HG03378 (cell line): ENCODE data around the gene KCTD2.
"Not testable (repeated sequence)": the region's sequence is repeated elsewhere in the genome, so short reads cannot be mapped to it uniquely, and the experiment has no call there.

Source experiments
- ATAC-seq: cut with Tn5 transposase; IDR thresholded peaks from one replicate; pipeline ENCODE4 v1.9.1; 2021; ENCODE audit warnings: mild to moderate bottlenecking, moderate library complexity; ENCODE audit not compliant: unreplicated experiment

KCTD2 gene

GRCh38 chr17:75049057-75049456 lies 2.0 kb downstream of the KCTD2 start:
- ATAC-seq, result no peak

DNA sequence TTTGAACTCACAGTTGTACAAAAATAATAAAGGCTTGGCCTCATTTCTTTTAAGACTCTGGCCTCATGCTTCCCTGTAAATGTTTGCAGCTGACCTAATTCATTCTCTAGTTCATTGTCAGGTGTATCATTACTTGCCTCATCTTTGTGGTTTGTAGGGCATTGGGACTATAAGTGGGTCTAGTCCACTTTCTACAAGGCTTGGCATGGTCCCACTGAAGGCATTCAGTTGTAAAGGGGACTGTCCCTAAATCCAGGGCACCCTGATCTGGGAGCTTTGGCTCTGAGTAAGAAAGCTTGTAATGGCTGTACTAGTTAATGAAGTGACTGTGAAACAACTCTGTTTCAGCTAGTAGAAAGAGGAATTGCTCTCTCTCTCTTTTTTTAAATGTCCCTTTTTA lies 2.7 kb downstream of the KCTD2 start:
- no peak for ATAC-seq

DNA sequence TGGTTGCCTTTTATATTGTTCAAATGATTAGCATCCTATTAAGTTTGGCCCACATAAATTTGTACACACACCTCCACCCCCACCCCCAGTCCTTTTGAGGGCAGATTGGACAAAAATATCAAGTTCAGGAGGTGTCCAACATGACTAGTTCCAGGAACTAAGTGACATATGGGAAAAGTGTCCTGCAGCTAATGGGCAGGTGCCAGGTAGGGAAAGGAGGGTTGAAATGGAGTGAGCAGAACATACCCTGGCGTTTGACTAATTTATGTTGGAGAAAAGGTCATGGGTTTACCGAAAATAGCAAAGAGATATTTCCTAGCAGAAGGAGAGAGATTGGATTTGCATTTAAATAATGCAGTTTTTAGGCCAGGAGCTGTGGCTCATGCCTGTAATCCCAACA lies 4.9 kb downstream of the KCTD2 start:
- ATAC-seq, result no peak

GRCh38 chr17:75059369-75060345 lies 12.6 kb downstream of the KCTD2 start:
- no peak for ATAC-seq

GRCh38 chr17:75060434-75061054 lies 13.5 kb downstream of the KCTD2 start:
- no peak for ATAC-seq

GRCh38 chr17:75061055-75061438 lies 14.0 kb downstream of the KCTD2 start:
- no peak for ATAC-seq

DNA sequence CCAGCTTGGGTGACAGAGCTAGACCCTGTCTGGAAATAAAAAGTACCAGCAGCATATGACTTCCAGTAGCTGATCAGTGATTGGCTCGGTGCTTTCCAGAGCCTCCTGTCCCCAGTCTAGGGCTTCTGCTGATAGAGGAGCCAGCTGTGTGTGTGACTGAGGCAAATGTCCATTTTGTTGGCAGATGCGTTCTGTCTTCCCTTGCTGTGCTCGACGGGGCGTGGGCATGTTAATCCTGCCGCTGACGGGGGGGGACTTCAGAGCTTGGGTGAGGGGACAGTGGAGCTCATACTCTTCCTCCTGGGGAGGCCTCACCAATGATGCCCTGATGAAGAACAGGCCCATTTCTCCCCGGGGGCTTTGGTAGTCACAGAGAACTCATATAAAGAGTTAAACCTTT lies 14.6 kb downstream of the KCTD2 start:
- no peak for ATAC-seq

GRCh38 chr17:75063201-75063600 lies 16.2 kb downstream of the KCTD2 start:
- no peak for ATAC-seq

DNA sequence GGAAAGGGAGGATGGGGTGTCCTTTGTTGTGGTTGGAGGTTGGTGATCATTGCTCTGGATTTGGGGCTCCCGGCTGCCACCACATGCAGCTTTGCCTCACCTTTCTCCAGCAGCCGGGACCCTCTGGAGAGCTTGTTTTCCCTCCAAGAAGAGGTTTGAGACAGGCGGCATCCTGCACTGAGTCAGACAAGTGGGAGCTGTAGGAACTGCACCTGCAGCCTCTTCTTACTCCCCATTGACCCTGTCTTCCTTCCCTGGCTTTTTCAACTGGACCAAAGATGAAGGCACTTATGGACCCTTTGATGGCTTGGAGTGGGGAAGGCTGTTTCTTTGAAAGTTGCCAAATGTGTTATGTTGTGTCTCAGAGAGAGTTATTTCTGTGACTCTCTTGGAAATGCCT lies 16.6 kb downstream of the KCTD2 start:
- no peak for ATAC-seq

DNA sequence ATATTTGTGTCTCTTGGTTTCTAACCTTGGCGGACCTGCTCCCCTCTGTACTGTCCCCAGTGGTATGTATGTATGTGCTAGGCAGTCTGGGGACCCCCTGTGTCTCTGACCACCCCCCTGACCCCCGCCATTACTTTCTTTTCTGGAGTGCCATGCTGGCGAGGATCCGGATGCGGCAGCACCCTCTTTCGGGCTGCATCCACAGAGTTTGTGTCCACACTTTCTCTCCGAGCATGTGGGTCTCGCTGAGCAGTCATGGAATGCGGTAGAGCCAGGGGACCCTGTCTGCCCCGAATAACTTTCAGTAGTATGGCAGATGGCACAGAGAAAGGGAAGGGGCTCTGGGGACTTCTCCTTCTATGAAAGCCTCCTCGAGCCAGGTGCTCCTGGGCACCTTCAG lies 17.0 kb downstream of the KCTD2 start:
- ATAC-seq, result no peak

GRCh38 chr17:75064460-75064859 lies 17.4 kb downstream of the KCTD2 start:
- no peak for ATAC-seq

DNA sequence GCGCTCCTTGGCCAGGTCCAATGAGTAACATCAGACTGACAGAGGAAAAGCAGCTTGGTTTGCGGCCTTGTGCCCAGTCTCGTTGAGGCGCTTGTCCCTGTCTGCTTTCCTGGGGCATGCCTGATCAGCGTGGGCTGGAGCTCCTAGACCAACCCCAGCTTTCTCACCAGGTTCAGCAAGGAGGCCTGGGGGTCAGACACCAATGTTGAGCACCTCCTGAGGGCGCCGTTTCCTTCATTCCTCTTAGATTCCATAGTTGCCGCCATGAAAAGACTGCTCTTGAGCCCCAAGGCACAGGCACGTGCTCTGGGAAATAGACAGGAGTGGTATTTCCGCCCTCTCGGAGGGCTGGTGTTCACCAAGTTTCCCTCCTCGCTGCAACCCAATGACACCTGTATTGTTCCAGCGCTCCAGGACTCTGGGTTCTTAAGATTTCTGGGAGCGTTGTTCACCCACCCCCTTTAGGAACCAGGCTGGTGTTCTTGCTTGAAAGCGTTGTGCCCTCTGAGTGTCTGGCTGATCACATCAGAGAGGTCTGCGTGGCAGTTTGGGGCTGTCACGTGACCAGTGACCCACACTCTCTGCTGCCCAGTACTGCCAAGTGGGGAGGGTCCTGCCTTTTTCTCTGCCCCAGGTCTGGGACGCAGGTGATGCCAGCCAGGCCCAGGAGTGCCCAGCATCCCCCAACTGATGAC lies 18.0 kb downstream of the KCTD2 start:
- ATAC-seq, result no peak

DNA sequence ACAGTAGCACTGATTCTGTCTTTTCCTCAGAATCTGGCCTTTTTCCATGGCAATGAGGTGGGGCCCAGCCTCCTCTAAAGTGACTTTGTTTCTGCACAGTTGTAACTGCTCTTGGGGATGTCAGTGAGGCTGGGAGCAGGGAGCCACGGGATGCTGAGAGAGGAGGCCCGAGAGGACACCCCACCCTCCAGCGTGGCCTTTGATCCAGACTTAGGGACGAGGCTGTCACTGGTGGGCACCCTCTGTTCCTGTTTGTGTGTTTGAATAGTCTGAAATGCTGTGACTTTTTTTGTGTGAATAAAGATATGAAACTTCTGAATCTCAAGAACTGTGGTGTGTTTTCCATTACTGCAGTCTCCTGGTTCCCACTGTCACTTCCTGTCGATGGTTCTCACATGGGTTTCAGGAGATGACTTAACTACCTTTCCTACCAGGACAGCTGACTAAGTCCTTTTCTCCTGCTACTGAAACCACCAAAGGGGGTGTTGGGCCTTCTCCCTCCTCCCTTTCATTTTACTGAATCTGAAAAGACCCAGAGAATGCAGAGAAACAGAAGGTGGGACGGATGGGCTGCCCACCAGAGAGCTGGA lies 18.6 kb downstream of the KCTD2 start:
- ATAC-seq, result no peak

DNA sequence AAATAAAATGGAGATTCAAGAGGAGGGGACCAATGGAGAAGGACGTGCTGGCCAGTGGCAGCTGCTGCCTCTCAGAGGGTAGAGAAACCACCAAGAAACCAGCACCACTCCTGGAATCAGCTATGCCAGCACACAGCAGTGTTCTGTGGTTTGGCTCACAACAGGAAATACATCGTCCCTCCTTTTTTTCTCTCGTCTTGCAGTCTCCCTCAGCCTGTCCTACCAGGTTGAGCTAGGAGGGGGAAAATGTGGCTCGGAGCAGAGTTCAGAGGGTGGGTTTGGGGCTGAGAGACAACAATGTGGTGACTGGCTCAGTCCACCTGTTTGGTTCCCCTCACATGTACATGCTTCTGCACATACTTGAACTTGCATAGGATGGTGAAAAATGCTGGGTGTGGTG lies 20.8 kb downstream of the KCTD2 start:
- no peak for ATAC-seq

DNA sequence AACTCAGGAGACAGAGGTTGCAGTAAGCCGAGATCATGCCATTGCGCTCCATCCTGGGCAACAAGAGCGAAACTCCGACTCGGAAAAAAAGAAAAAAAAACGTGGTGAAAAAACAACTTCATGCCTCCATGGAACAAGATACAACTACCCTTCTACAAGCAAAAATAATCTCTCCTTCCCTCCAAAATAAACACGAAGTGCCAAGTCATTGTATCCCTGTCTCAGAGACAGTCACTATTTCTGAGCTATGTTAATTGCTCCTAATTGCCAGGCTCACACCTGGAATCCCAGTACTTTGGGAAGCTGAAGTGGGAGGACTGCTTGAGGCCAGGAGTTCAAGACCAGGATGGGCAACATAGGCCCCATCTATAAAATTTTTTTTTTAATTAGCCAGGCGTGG lies 21.7 kb downstream of the KCTD2 start:
- no peak for ATAC-seq

DNA sequence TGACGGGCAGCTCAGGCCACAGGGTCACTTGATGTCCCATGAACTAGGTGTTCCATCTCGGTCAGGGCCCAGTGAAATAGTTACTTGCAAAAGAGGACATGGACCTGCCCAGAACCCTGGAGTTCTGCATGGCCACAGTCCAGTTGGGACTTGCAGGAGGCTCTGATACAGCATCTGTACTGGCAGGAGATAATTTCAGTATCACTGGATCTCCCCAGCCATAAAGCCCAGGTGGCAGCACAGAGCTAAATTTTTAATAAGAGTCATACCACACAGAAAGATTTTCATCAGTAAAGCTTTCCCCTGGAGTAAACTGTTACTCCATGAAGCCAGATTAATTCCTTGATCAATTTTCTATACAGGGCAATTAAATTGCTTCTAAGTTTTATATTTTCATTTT lies 22.8 kb downstream of the KCTD2 start:
- no peak for ATAC-seq

GRCh38 chr17:75071478-75072271 lies 24.6 kb downstream of the KCTD2 start:
- ATAC-seq, result not testable (repeated sequence)

DNA sequence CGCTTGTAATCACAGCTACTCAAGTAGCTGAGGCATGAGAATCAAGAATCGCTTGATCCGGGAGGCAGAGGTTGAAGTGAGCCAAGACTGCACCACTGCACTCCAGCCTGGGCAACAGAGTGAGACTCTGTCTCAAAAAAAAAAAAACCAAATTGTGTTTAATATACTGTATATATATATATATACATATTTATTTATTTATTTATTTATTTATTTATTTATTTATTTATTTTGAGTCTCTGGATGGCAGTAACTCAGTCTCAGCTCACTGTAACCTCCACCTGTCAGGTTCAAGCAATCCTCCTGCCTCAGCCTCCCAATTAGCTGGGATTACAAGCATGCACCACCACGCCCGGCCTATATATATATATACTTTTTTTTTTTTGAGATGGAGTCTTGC lies 25.9 kb downstream of the KCTD2 start:
- not testable (repeated sequence) for ATAC-seq

GRCh38 chr17:75073618-75074047 lies 26.6 kb downstream of the KCTD2 start:
- ATAC-seq, result no peak

DNA sequence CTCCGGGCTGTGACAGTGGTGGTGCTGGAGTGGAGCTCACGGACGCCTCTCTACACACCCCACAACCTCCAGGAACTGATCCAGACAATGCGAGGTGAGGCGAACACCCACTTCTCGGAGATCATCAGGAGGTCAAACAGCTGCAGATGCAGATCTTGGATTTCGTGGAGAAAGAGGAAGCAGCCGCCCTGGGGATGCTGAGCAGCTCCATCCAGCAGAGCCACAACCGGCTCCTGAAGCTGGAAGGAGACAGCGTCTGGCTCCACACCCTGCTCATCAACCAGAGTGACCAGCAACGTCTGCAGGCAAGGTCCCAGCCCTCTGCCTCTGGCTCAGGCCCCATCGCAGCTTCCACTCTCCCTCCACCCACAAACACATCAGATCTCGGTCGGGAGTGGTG lies 27.5 kb downstream of the KCTD2 start:
- ATAC-seq, result no peak
